Loucy (cell line): Measurements from ENCODE around the gene CCL1.

Experiments
- CTCF ChIP-seq: fragments of 200-600 bp; sonication (generic); conservative IDR thresholded peaks from 2 replicates; pipeline ENCODE4 v1.5.1; 2014; ENCODE audit warnings: mild to moderate bottlenecking, antibody characterized with exemption, low read length
- EZH2phosphoT487 ChIP-seq: fragments of 200-600 bp; IDR thresholded peaks from 2 replicates; pipeline ENCODE4 v1.6.1; 2018; ENCODE audit warnings: antibody characterized with exemption, mild to moderate bottlenecking, moderate library complexity, borderline replicate concordance

- TF ChIP-seq CTCF, result no peak
- TF ChIP-seq EZH2phosphoT487, result no peak
These were observed 4.4 kb downstream of the CCL1 start for GRCh38 chr17:34358631-34359030.
